GM18526 (cell line): ENCODE results near the gene RYR1.

Experiments used
- POLR2A ChIP-seq: IDR thresholded peaks from 3 replicates; pipeline ENCODE4 v1.6.1; 2011; ENCODE audit not compliant: insufficient read length; ENCODE audit errors: extremely low read depth

RYR1 gene

DNA sequence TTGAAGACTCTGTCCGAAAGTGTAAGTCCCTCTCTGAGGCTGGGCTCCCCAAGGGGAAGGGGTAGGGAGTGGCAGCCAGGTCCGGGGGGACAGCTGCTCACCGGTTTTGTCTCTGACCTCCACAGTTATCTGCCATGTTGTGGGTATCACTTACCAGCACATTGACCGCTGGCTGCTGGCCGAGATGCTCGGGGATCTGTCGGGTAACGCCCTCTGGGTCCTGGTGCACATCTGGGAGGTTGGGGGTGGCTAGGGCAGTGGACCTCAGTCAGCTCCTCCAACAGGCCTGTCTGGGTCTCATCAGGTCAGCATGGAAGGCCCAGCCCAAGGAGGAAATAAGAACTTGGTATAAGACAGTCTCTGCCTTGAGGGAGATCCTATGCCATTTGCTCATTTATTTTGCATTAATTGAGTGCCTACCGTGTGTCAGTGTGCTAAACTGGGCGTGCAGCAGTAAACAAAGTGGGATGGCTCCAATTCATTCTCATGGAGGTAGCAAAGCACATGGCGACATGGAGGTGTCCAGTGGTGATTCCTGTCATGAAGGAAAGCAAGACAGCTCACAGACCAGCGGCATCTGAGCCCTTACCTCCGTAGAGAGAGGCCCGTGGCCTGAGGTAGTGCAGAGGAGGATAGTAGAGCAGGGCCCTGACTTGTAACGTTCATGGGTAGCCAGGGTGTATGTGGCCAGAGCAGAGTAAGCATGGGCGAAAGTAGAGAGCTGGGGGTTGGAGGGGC is 199.2 kb downstream of the RYR1 start:
- no peak for TF ChIP-seq POLR2A

DNA sequence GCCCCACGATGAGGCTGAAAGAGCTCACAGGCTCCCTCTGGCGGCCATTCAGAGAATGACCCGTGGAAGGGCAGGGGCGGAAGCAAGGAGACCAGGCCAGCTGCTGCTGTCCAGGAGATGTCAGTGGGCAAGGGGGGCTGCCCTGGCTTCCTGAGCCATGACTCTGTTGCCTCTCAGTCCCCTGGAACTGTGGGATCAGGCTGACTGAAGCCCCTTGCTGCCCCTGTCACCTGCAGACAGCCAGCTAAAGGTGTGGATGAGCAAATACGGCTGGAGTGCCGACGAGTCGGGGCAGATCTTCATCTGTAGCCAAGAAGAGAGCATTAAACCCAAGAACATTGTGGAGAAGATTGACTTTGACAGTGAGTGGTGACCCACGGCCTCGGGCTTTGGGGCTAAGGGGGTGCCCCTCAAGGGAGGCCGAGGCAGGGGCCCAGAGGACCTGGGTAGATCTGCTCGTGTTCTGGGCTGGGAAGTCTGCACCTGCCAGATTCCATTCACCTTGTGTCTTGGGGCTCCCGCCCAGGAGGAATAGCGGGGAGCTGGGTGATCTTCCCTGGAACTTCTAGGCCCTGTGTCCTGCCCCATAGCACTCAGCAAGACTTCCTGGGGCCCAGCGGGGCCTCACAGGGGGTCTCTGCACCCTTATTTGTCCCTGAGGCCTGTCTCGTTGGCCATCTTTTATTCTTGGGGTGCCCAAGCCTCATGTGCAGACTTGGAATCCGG is 201.4 kb downstream of the RYR1 start:
- TF ChIP-seq POLR2A, result no peak

DNA sequence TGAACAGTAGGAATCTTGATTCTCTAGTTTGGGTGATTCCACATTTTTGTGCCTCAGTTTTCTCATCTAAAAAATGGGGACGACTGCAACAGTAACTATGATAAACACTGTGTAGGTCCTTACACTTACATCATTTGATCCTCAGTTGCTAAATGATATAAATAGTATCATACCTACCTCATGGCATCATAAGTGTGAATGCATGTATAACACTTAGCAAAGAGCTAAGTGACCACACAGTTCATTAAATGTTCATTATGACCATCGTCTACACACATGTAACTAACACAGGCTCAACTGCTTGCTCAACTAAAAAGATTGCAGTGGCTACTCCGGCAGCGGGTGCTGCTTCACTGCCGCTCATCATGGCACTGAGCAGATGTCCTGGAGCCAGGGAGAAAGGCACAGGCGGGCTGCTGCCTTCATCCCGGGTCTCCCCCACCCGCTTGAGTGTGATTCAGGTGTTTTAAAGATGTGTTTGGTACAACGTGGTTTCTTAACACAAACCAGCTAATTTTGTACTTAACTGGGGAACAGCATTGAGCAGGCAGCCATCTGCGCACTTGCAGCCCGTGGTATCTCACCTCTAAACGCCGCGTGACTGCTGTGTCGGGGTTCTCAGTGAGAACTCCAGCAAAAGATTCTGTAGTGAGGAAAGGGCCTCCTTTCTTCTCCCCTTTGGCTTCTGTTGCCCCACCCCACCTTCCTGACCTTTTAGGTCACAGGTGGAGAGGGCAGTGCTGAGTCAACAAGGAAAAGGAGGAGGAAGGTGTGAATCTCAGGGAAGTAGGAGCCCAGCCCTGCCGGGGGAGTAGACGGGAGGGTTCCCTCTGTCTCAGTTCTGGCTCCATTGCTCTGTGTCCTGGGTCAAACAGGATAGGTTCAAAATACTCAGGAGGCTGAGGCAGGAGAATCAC is 202.2 kb downstream of the RYR1 start:
- no peak for TF ChIP-seq POLR2A
